HepG2 (cell line): ENCODE measurements around the gene NPPA. TPM values are rescaled to one million over a fixed set of nuclear protein-coding genes. Genes with fewer than 3 reads are reported as not detected.

ENCODE experiments used
- DPF2 ChIP-seq: sonication (generic); formaldehyde crosslinking; IDR thresholded peaks from 2 replicates; pipeline ENCODE4 v1.4.0; 2020; ENCODE audit warnings: mild to moderate bottlenecking, low read depth, missing genetic modification reagents, borderline replicate concordance
- FOSL2 ChIP-seq: sonication (generic); formaldehyde crosslinking; IDR thresholded peaks from 2 replicates; pipeline ENCODE4 v1.4.0; 2020; ENCODE audit warnings: missing genetic modification reagents
- GATAD1 ChIP-seq: IDR thresholded peaks from 2 replicates; pipeline ENCODE4 v1.6.1; 2016; ENCODE audit warnings: missing genetic modification reagents, missing compliant biosample characterization
- IRX3 ChIP-seq: sonication (generic); formaldehyde crosslinking; IDR thresholded peaks from 2 replicates; pipeline ENCODE4 v1.8.1; 2023; ENCODE audit warnings: mild to moderate bottlenecking, low read depth, missing genetic modification reagents, borderline replicate concordance
- NPAS2 ChIP-seq: sonication (generic); formaldehyde crosslinking; IDR thresholded peaks from 2 replicates; pipeline ENCODE4 v1.8.0; 2022; ENCODE audit warnings: mild to moderate bottlenecking, missing genetic modification reagents, borderline replicate concordance
- RORA ChIP-seq: sonication (generic); formaldehyde crosslinking; IDR thresholded peaks from 2 replicates; pipeline ENCODE4 v1.5.0; 2020; ENCODE audit warnings: mild to moderate bottlenecking, missing genetic modification reagents, moderate library complexity
- SMAD9 ChIP-seq: sonication (generic); formaldehyde crosslinking; IDR thresholded peaks from 2 replicates; pipeline ENCODE4 v1.5.1; 2020; ENCODE audit warnings: mild to moderate bottlenecking, missing genetic modification reagents
- SP5 ChIP-seq: IDR thresholded peaks from 2 replicates; pipeline ENCODE4 v1.6.1; 2016; ENCODE audit warnings: low read depth, borderline replicate concordance
- THAP11 ChIP-seq: IDR thresholded peaks from 2 replicates; pipeline ENCODE4 v1.6.1; 2016; ENCODE audit warnings: missing biosample characterization, missing genetic modification reagents
- ZNF10 ChIP-seq: sonication (generic); formaldehyde crosslinking; IDR thresholded peaks from 2 replicates; pipeline ENCODE4 v1.4.0; 2020; ENCODE audit warnings: mild to moderate bottlenecking, low read depth, missing genetic modification reagents, borderline replicate concordance
- ZNF253 ChIP-seq: sonication (generic); formaldehyde crosslinking; IDR thresholded peaks from 2 replicates; pipeline ENCODE4 v1.8.0; 2022; ENCODE audit warnings: mild to moderate bottlenecking, missing genetic modification reagents, borderline replicate concordance
- ZNF3 ChIP-seq: IDR thresholded peaks from 2 replicates; pipeline ENCODE4 v1.7.0; 2017; ENCODE audit warnings: inconsistent platforms
- ZNF569 ChIP-seq: sonication (generic); formaldehyde crosslinking; IDR thresholded peaks from 2 replicates; pipeline ENCODE4 v1.5.0; 2020; ENCODE audit warnings: mild to moderate bottlenecking, missing genetic modification reagents, moderate library complexity, borderline replicate concordance
- ZNF644 ChIP-seq: IDR thresholded peaks from 2 replicates; pipeline ENCODE4 v1.6.1; 2016; ENCODE audit warnings: low read depth
- ZNF737 ChIP-seq: sonication (generic); formaldehyde crosslinking; IDR thresholded peaks from 2 replicates; pipeline ENCODE4 v1.5.0; 2020; ENCODE audit warnings: missing genetic modification reagents, mild to moderate bottlenecking, borderline replicate concordance
- ZNF782 ChIP-seq: sonication (generic); formaldehyde crosslinking; IDR thresholded peaks from 2 replicates; pipeline ENCODE4 v1.4.0; 2020; ENCODE audit warnings: missing genetic modification reagents, mild to moderate bottlenecking, borderline replicate concordance
- polyA plus RNA-seq, 8 experiments: library from polyadenylated mRNA; depleted of rRNA in 3 of 8; stranded (reverse) in 7 of 8; unstranded in 1 of 8; fragments of >200 nt; fragmentation: Illumina TruSeq in 4 of 8; extraction: Trizol in 4 of 8; gene quantifications; 2 replicates each; pipeline versions ENCODE4 v1.2.1 to v1.2.3, GENCODE V29; 2011 to 2016; ENCODE audit warnings: low read depth in 4 of 8, missing spikeins in 1 of 8, mixed read lengths in 1 of 8; ENCODE audit not compliant: insufficient read depth in 1 of 8
- total RNA-seq, 5 experiments: library from RNA; depleted of rRNA; stranded (reverse); fragments of >200 nt; fragmentation: Illumina TruSeq; extraction: Trizol; gene quantifications; 2 replicates each; pipeline ENCODE4 v1.2.3, GENCODE V29; 2016; ENCODE audit warnings: low read depth in 1 of 5
- TF ChIP-seq, protein P1 (sequence below): sonication (generic); formaldehyde crosslinking; IDR thresholded peaks from 2 replicates; pipeline ENCODE4 v1.4.0; 2020; ENCODE audit warnings: mild to moderate bottlenecking, missing genetic modification reagents
- TF ChIP-seq, protein P2 (sequence below): IDR thresholded peaks from 2 replicates; pipeline ENCODE4 v1.6.1; 2016
- TF ChIP-seq, protein P3 (sequence below), 2 experiments: sonication (generic) in 1 of 2; formaldehyde crosslinking in 1 of 2; IDR thresholded peaks; 2 replicates each; pipeline versions ENCODE4 v1.5.1 to v1.6.1; 2011 to 2020; ENCODE audit warnings: borderline replicate concordance in 1 of 2, low read depth in 1 of 2, low read length in 1 of 2, mild to moderate bottlenecking in 1 of 2, missing genetic modification reagents in 1 of 2, moderate library complexity in 1 of 2
- TF ChIP-seq, protein P4 (sequence below): sonication (generic); formaldehyde crosslinking; IDR thresholded peaks from 2 replicates; pipeline ENCODE4 v1.4.0; 2020; ENCODE audit warnings: mild to moderate bottlenecking, missing genetic modification reagents

Gene NPPA
- total and polyA plus RNA-seq, 2 of the 13 experiments (the other 11 are each of a cell fraction or from before 2014, with no cell fraction given), result not detected

DNA sequence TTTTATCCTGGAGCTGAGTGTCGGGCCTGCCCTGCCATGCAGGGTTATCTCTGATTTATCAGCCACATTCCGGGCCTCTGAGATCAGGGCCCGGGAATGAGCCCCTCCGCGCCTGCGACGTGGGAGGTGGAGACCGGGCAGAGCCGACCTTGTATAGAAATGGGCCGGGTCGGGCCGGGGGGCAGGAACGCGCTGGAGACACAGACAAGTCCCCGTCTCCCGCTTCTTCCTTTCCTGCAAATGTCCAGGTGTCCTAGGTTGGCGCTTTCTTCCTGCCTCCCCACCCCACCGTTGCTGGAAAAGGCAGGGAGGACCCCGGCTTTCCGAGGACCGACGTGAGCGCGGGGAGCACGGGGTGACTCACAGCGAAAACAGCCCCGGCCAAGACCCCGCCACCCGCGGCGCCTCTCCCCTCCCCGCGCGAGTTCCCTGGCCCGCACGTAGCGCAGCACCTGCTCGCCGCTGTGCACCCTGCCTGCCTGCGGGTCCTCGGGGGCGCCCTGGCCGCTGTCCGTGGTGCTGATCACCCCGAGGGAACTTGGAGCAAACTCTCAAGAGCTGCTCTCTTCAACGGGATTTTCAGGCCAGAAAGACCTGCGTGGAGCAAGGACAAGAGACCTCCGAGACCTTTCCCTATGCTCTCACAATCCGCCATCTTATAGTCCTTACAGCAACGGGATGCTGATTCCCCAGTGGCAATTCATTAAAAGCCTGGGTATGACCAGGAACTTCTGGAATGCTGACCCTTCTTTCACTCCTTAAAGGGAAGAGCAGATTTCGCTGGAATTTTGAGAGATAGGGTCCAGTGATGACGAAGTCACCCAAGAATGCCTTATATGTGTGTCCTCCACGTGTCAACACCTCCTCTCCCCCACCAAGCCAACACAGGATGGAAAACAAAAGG, 11.6 kb upstream of the NPPA start (continued):
- TF ChIP-seq, protein P1, sequence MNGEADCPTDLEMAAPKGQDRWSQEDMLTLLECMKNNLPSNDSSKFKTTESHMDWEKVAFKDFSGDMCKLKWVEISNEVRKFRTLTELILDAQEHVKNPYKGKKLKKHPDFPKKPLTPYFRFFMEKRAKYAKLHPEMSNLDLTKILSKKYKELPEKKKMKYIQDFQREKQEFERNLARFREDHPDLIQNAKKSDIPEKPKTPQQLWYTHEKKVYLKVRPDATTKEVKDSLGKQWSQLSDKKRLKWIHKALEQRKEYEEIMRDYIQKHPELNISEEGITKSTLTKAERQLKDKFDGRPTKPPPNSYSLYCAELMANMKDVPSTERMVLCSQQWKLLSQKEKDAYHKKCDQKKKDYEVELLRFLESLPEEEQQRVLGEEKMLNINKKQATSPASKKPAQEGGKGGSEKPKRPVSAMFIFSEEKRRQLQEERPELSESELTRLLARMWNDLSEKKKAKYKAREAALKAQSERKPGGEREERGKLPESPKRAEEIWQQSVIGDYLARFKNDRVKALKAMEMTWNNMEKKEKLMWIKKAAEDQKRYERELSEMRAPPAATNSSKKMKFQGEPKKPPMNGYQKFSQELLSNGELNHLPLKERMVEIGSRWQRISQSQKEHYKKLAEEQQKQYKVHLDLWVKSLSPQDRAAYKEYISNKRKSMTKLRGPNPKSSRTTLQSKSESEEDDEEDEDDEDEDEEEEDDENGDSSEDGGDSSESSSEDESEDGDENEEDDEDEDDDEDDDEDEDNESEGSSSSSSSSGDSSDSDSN (CRISPR knock-in tag), result peak; percentile 57; the same call in 1 of the 2 replicates
- TF ChIP-seq ZNF10 (no peak), GATAD1 (CRISPR knock-in tag) (peak; percentile 79), SP5 (CRISPR knock-in tag) (peak; percentile 48; the same call in 1 of the 2 replicates), ZNF253 (CRISPR knock-in tag) (peak; percentile 94), THAP11 (peak; percentile 78), ZNF569 (CRISPR knock-in tag) (no peak), ZNF737 (CRISPR knock-in tag) (peak; percentile 97), ZNF644 (0 out of 2 replicates have a peak, but pooled peaks have one; percentile 51), NPAS2 (CRISPR knock-in tag) (no peak), ZNF3 (CRISPR knock-in tag) (peak; percentile 80; the same call in 1 of the 2 replicates), DPF2 (CRISPR knock-in tag) (no peak), IRX3 (CRISPR knock-in tag) (peak; percentile 91; the same call in 1 of the 2 replicates), RORA (CRISPR knock-in tag) (no peak), SMAD9 (CRISPR knock-in tag) (peak; percentile 85; the same call in 1 of the 2 replicates), FOSL2 (CRISPR knock-in tag) (peak; percentile 75), ZNF782 (CRISPR knock-in tag) (peak; percentile 90)
- TF ChIP-seq, protein P2, sequence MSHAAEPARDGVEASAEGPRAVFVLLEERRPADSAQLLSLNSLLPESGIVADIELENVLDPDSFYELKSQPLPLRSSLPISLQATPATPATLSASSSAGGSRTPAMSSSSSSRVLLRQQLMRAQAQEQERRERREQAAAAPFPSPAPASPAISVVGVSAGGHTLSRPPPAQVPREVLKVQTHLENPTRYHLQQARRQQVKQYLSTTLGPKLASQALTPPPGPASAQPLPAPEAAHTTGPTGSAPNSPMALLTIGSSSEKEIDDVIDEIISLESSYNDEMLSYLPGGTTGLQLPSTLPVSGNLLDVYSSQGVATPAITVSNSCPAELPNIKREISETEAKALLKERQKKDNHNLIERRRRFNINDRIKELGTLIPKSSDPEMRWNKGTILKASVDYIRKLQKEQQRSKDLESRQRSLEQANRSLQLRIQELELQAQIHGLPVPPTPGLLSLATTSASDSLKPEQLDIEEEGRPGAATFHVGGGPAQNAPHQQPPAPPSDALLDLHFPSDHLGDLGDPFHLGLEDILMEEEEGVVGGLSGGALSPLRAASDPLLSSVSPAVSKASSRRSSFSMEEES (CRISPR knock-in tag), result peak; percentile 93
- TF ChIP-seq, protein P3, sequence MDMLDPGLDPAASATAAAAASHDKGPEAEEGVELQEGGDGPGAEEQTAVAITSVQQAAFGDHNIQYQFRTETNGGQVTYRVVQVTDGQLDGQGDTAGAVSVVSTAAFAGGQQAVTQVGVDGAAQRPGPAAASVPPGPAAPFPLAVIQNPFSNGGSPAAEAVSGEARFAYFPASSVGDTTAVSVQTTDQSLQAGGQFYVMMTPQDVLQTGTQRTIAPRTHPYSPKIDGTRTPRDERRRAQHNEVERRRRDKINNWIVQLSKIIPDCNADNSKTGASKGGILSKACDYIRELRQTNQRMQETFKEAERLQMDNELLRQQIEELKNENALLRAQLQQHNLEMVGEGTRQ (IDR thresholded peaks at IDR 0.05; ENCODE audit: low read depth, low read length), result no peak
- TF ChIP-seq, protein P3 (CRISPR knock-in tag; IDR thresholded peaks at IDR 0.05; ENCODE audit: borderline replicate concordance), result no peak
- TF ChIP-seq, protein P4, sequence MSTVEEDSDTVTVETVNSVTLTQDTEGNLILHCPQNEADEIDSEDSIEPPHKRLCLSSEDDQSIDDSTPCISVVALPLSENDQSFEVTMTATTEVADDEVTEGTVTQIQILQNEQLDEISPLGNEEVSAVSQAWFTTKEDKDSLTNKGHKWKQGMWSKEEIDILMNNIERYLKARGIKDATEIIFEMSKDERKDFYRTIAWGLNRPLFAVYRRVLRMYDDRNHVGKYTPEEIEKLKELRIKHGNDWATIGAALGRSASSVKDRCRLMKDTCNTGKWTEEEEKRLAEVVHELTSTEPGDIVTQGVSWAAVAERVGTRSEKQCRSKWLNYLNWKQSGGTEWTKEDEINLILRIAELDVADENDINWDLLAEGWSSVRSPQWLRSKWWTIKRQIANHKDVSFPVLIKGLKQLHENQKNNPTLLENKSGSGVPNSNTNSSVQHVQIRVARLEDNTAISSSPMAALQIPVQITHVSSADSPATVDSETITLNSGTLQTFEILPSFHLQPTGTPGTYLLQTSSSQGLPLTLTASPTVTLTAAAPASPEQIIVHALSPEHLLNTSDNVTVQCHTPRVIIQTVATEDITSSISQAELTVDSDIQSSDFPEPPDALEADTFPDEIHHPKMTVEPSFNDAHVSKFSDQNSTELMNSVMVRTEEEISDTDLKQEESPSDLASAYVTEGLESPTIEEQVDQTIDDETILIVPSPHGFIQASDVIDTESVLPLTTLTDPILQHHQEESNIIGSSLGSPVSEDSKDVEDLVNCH (CRISPR knock-in tag), result 0 out of 2 replicates have a peak, but pooled peaks have one; percentile 42
